HAP-1 (cell line): ENCODE data around the gene EXOC4.

Source experiments
- DNase-seq, 2 experiments: peaks; one replicate each; pipeline ENCODE4 v3.0.0-alpha.2; 2016 to 2020; ENCODE audit warnings: low spot score in 2 of 2
- H3K27me3 ChIP-seq: fragments of 250-450 bp; sonication (Bioruptor Pico); 2 replicates; pipeline ENCODE4 v1.5.1; 2020; ENCODE audit warnings: low read depth, mild to moderate bottlenecking, moderate library complexity
- H3K36me3 ChIP-seq: fragments of 250-450 bp; sonication (Bioruptor Pico); replicated peaks from 2 replicates; pipeline ENCODE4 v1.5.1; 2020; ENCODE audit warnings: mild to moderate bottlenecking
- H3K4me1 ChIP-seq: fragments of 250-450 bp; sonication (Bioruptor Pico); 2 replicates; pipeline ENCODE4 v1.5.1; 2020; ENCODE audit warnings: mild to moderate bottlenecking
- H3K4me3 ChIP-seq: fragments of 250-450 bp; sonication (Bioruptor Pico); 2 replicates; pipeline ENCODE4 v1.5.1; 2020; ENCODE audit warnings: mild to moderate bottlenecking, moderate library complexity
- H3K9me3 ChIP-seq: fragments of 250-450 bp; sonication (Bioruptor Pico); 2 replicates; pipeline ENCODE4 v1.5.1; 2020; ENCODE audit warnings: mild to moderate bottlenecking, moderate library complexity
- in situ Hi-C: fragments of 300-500 bp; cut with MboI; formaldehyde crosslinking; loops from 3 replicates; pipeline ENCODE4 v1.14.3; 2020; ENCODE audit warnings: low sequenced_read_pairs, inconsistent platforms, mixed read lengths

Gene EXOC4

DNA sequence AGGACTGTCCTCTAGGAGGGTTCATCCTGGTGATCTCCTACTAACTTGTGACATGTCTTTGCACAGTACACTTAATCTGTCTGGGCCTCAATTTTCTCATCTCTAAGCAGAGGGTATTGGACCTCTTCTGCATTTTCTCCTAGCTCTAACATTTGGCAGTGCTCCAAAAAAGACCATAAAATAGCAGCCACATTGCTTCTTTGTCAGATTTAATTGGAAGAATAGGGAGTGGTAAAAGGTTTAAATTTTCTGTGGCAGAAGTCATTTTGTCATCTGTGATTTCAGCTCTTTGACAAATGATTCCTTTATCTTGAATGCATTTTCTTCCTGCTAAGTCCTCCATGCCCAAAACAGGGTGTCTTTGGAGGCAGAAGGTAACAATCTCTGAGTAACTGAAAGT is 584.3 kb downstream of the EXOC4 start:
- Histone ChIP-seq H3K4me1 (peaks cover 14% of the 10 kb centered on the region), H3K27me3 (no peaks in the 10 kb centered on the region), H3K4me3 (no peak overlapping the region), H3K9me3 (no peaks in the 10 kb centered on the region), H3K36me3 (no peaks in the 10 kb centered on the region)
- in situ Hi-C loops: no loop called here
- peak; percentile 22 to 60 for DNase-seq

DNA sequence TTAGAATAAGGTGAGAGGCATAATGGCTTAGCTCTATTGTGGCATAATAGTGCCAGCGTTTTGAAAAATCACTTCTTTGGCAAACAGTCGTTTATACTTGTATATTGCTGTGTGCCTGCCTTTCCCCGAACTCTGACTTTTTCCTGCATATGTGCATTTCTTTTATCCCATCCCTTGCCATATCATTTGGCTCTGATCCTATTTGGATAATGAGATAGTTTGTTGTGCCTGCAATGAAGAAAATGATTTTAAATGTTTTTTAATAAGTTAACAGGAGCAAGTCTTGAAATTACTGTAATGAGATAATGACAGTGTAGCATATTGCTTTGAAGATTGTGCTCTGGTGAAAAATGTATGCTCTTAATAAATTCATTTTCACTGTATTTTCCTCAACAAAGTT is 586.2 kb downstream of the EXOC4 start:
- in situ Hi-C loops: no loop called here
- DNase-seq: no peak
- Histone ChIP-seq H3K27me3 (no peaks in the 10 kb centered on the region), H3K4me3 (no peak overlapping the region), H3K9me3 (peaks cover 3% of the 10 kb centered on the region; the same call in 1 of the 2 replicates), H3K36me3 (no peaks in the 10 kb centered on the region), H3K4me1 (peaks cover 14% of the 10 kb centered on the region)

DNA sequence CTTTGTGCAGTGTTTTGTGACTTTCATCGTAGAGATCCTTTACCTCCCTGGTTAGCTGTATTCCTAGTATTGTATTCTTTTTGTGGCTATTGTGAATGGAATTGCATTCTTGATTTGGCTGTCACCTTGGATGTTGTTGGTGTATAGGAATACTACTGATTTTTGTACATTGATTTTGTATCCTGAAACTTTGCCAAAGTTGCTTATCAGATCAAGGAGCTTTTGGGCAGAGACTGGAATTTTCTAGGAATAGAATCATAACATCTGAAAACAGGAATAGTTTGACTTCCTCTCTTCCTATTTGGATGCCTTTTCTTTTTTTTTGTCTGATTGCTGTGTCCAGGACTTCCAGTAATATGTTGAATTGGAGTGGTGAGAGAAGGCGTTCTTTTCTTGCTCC is 590.5 kb downstream of the EXOC4 start:
- in situ Hi-C loops: no loop called here
- H3K36me3 ChIP-seq: no peaks in the 10 kb centered on the region
- no peak overlapping the region for H3K4me3 ChIP-seq

DNA sequence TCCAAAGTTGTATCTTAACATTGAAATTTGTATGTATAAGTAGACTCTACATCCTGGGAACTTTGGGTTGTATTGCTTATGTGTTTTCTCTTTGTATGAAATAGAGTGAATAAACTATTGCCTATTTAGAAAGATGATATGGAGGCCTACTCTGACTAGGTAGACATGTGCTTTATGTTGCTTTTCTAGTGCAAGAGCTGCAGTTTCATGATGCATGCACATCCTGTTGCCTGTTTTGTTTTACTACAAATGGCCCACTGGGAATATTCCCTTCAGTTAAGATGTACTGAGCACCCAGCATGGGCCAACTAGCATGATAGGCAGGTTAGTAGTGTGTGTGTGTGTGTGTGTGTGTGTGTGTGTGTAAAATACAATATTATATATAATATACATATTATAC is 592.1 kb downstream of the EXOC4 start:
- Histone ChIP-seq H3K36me3 (no peaks in the 10 kb centered on the region), H3K27me3 (no peaks in the 10 kb centered on the region), H3K4me3 (no peak overlapping the region), H3K9me3 (peaks cover 3% of the 10 kb centered on the region; the same call in 1 of the 2 replicates), H3K4me1 (peaks cover 17% of the 10 kb centered on the region)
- no peak for DNase-seq
- in situ Hi-C loops: no loop called here

More for the DNA sequence above, 590.5 kb downstream of the EXOC4 start:
- Histone ChIP-seq H3K4me1 (peaks cover 17% of the 10 kb centered on the region), H3K27me3 (no peaks in the 10 kb centered on the region), H3K9me3 (peaks cover 3% of the 10 kb centered on the region; the same call in 1 of the 2 replicates)
- no peak for DNase-seq

DNA sequence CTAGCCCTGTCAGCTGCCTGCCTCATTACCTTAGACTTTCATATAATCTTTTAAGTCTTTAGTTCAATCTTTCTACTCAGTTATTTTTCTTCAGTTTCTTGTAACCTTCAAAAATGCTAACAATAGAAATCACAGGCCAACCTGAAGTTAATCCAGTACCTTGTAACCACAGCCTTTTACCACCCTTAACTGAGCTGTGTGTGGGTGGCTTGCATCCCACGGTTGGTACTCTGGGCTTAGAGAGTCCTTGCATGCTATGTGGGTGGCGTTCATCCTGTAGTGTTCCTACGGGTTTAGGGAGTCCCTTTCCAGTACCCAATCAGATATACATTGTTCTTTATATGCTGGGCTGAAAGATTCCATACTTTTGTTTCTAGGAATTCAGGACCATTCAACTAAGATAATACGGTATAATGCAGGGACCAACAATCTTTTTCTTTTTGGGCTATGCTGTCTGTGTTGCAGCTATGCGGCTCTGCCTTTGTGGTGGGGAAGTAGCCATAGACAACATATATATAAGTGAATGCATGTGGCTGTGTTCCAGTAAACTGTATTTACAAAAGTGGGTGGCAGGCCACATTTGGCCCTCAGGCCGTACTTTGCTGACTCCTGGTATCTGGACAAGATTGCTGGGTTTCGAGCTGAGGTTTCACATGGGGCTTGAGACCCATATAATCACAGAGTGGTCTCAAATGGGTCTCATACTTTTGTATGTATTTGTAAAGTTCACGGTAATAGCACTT is 593.5 kb downstream of the EXOC4 start:
- in situ Hi-C loops: no loop called here
- H3K36me3 ChIP-seq: no peaks in the 10 kb centered on the region
- H3K9me3 ChIP-seq: peaks cover 3% of the 10 kb centered on the region; the same call in 1 of the 2 replicates
- H3K4me3 ChIP-seq: no peak overlapping the region
- peaks cover 17% of the 10 kb centered on the region for H3K4me1 ChIP-seq
- no peaks in the 10 kb centered on the region for H3K27me3 ChIP-seq
- peak; percentile 35 to 39 for DNase-seq

DNA sequence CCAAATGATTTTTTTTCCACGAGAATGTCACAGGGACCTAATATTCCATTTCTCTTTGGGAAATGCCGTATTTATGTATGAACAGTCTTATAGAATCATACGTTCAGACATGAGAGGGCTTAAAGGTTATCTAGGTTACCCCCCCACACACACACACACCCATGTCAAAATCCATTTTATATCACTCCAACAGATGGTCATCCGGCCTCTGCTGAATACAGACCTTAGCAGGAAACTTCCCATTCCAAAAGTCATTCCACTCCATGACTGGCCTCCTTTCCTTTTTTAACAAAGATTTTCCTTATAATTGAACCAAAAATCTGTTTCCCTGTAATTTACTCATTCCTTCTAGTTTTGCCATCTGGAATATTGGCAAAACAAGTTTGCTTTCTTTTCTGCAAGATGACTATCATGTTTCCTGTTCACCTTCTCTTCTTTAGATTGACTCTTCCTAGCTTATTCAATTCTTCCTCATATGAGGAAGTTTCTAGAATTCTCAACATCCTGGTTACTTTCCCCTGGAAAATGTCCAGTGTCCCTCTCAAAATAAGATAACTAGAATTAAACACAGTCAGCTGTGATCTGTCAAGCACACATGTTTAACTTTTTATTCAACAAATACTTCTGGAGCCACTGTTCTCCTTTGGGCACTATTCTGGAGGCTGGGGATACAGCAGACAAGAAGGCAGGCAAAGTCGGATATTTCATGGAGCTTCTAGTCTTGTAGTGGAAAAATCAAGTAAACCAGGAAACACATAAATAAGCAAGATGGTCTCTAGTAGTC is 597.8 kb downstream of the EXOC4 start:
- DNase-seq: no peak
- no peak overlapping the region for H3K4me3 ChIP-seq
- in situ Hi-C loops: loop anchor here (25.0 kb wide), 1 partner anchor 137 kb away; no protein-coding TSS in a partner anchor

DNA sequence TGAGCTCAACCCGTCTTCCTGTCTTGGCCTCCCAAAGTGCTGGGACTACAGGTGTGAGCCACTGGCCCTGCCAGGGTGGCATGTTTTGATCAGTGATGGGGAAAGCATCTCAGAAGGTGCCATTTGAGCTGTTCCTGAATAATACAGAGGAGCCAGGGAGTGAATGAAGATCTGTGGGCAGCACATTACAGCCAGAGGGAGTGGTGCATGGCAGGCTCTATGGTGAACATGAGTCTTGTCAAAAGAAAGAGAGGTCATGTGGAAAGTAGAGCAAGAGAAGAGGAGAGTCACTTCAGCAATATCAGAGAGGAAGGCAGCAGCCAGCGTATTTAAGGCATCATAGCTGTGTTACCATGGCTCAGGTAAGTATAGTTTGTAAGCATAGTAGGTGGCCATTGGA is 598.5 kb downstream of the EXOC4 start:
- no peak overlapping the region for H3K4me3 ChIP-seq
- no peak for DNase-seq
- peaks cover 7% of the 10 kb centered on the region for H3K4me1 ChIP-seq
- no peaks in the 10 kb centered on the region for H3K9me3 ChIP-seq
- in situ Hi-C loops: loop anchor here (25.0 kb wide), 1 partner anchor 136 kb away; no protein-coding TSS in a partner anchor
- no peaks in the 10 kb centered on the region for H3K36me3 ChIP-seq
- no peaks in the 10 kb centered on the region for H3K27me3 ChIP-seq

More for the DNA sequence above, 597.8 kb downstream of the EXOC4 start:
- no peaks in the 10 kb centered on the region for H3K27me3 ChIP-seq
- H3K4me1 ChIP-seq: peaks cover 14% of the 10 kb centered on the region
- H3K36me3 ChIP-seq: no peaks in the 10 kb centered on the region
- no peaks in the 10 kb centered on the region for H3K9me3 ChIP-seq

DNA sequence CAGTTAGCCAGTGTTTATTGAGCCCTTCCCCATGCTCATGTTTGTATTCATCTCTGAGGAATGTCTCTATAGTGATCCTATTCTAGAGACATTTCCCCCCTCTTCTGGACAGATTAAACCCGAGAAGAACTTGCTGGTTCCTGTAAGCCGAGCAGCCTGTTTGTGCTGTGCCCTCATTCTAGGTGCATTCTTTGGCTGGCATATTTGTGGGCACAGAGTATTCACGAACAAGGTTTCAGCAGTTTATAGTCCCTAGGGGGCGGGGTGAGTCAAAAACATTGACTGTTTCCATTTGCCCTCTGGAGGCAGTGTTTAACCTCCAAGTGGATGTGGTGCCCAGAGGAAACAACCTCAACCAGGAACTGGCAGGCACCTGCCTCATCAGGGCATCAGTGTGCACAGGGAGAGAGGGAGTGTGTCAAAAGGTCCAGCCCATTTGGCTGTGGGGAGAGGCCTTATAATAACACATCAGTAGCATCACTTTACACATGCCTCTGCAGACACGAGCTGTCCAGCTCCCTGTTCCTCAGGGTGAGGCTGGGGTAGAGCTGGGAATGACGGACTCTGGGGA is 600.9 kb downstream of the EXOC4 start:
- no peak overlapping the region for H3K4me3 ChIP-seq
- no peaks in the 10 kb centered on the region for H3K27me3 ChIP-seq
- no peaks in the 10 kb centered on the region for H3K36me3 ChIP-seq
- no peaks in the 10 kb centered on the region for H3K9me3 ChIP-seq
- no peaks in the 10 kb centered on the region; the same call in none of the 2 replicates for H3K4me1 ChIP-seq
- peak; percentile 28 to 69 for DNase-seq
- in situ Hi-C loops: loop anchor here (25.0 kb wide), 1 partner anchor 134 kb away; no protein-coding TSS in a partner anchor

DNA sequence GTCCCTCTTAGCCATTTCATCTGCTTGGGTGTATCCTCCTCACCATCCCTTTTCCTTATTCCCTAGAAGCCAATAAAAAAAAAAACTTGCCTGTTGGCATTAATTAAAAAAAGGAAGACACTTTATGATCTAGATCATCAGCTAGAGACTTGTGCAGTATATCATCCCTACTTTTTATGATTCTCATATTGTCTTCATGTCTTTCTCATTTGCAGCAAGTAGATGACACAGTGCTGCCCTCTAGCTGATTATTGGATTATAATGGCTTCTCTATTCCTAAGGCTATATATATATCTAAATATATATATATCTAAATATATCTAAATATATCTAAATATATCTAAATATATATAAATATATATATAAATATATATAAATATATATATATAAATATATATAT is 601.9 kb downstream of the EXOC4 start:
- H3K4me3 ChIP-seq: no peak overlapping the region
- H3K4me1 ChIP-seq: no peaks in the 10 kb centered on the region; the same call in none of the 2 replicates
- H3K27me3 ChIP-seq: no peaks in the 10 kb centered on the region
- no peak for DNase-seq
- H3K9me3 ChIP-seq: no peaks in the 10 kb centered on the region
- no peaks in the 10 kb centered on the region for H3K36me3 ChIP-seq
- in situ Hi-C loops: loop anchor here (25.0 kb wide), 1 partner anchor 133 kb away; no protein-coding TSS in a partner anchor

DNA sequence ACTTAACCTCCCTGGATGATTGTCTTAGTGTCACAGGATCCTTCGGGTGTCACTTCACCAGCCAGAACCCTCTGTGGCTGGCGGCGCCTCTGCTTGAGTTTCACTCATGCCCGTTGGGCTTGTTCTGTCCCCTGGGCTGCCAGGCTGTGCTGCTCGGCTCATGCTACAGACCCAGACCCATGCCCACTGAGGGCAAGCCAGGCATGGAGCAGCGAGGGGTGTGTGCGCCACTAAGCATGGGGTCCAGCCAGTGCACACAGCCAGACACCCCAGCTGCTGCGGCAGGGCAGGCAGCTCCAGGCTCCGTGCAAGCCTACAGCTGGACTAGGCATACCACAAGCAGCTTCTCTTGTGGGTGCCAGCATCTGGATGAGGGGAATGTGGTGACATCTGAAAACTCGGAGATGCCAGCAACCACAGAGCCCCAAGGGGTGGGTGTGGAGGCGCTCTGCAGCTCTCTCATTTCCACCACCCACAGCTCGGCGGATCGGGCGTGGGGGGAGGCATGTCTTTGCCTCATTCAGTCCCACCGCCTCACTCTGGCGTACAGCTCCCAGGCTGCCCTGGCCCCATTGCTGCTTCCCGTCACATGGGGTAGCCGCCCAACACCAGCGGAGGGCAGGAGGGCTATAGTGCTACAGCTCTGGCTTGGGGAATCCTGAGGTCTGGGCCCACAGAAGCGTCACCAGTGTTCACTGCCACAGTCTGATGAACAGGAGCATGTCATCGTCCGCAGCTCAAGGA is 604.7 kb downstream of the EXOC4 start:
- Histone ChIP-seq H3K36me3 (no peaks in the 10 kb centered on the region; the same call in 1 of the 2 replicates), H3K9me3 (no peaks in the 10 kb centered on the region), H3K4me3 (no peak overlapping the region), H3K27me3 (no peaks in the 10 kb centered on the region), H3K4me1 (no peaks in the 10 kb centered on the region; the same call in none of the 2 replicates)
- in situ Hi-C loops: loop anchor here (25.0 kb wide), 1 partner anchor 130 kb away; no protein-coding TSS in a partner anchor
- no peak for DNase-seq

DNA sequence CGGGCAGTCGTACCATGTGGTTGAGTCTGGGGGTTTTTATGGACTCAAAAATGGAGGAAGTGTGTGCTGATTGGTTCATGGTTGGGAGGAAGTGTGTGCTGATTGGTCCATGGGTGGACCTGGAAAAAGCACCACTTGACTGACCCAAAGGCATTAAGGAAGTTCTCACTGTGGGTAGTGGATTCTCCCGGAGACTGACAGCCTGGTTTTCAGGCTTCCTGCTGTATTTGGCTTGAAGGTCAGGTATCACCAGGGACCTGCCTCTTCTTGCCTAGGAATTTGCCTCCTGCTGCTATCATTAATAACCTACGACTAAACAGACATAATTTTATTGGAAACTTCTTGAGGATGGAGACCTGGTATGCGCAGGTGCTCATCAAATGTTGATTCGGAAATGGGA is 605.4 kb downstream of the EXOC4 start:
- no peak for DNase-seq
- Histone ChIP-seq H3K36me3 (no peaks in the 10 kb centered on the region; the same call in 1 of the 2 replicates), H3K27me3 (no peaks in the 10 kb centered on the region), H3K4me3 (no peak overlapping the region), H3K4me1 (no peaks in the 10 kb centered on the region; the same call in 1 of the 2 replicates), H3K9me3 (no peaks in the 10 kb centered on the region)
- in situ Hi-C loops: loop anchor here (25.0 kb wide), 1 partner anchor 129 kb away; no protein-coding TSS in a partner anchor

DNA sequence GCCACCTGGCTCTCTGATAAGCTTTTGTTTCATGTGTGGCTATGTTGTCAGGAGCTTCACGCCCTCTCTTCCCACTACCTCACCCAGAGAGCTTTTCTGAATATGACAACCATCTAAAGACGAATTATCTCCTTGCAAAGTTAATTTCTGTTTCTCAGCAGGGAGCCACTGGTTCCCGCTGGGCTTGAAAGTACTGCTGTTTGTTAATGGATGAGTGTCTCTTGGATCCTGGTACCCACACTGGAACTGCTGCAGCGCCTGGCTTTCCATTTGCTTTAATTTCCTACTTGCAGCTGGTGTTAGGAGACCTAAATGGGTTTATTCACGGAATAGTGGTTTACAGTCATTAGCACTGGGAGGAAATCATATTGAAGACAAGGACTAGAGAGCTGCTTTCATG is 606.4 kb downstream of the EXOC4 start:
- Histone ChIP-seq H3K36me3 (no peaks in the 10 kb centered on the region; the same call in 1 of the 2 replicates), H3K4me3 (no peak overlapping the region), H3K9me3 (no peaks in the 10 kb centered on the region), H3K4me1 (no peaks in the 10 kb centered on the region), H3K27me3 (no peaks in the 10 kb centered on the region)
- DNase-seq: no peak
- in situ Hi-C loops: loop anchor here (25.0 kb wide), 1 partner anchor 128 kb away; no protein-coding TSS in a partner anchor
